Suprapubic skin (tissue), 3 donors: ENCODE results near the gene MMD2.

Source experiments
- EP300 ChIP-seq: sonication (generic); formaldehyde crosslinking; IDR thresholded peaks from one replicate; pipeline ENCODE4 v1.6.1; 2017; ENCODE audit warnings: antibody characterized with exemption
- POLR2A ChIP-seq, 2 donors: fragments of 450-650 bp; IDR thresholded peaks; one replicate each; pipeline ENCODE4 v1.6.1; 2017; ENCODE audit warnings: antibody characterized with exemption in 2 of 2, mild to moderate bottlenecking in 2 of 2, moderate library complexity in 2 of 2
- TF ChIP-seq, protein P1 (sequence below), 2 donors: fragments of 200-600 bp in 1 of 2; fragments of 450-650 bp in 1 of 2; sonication (generic) in 1 of 2; IDR thresholded peaks; one replicate each; pipeline ENCODE4 v1.5.1; 2016 to 2019; ENCODE audit warnings: antibody characterized with exemption in 2 of 2, mild to moderate bottlenecking in 1 of 2, moderate library complexity in 1 of 2

- no peak for TF ChIP-seq POLR2A (IDR thresholded peaks at IDR 0.05)
- TF ChIP-seq, protein P1, sequence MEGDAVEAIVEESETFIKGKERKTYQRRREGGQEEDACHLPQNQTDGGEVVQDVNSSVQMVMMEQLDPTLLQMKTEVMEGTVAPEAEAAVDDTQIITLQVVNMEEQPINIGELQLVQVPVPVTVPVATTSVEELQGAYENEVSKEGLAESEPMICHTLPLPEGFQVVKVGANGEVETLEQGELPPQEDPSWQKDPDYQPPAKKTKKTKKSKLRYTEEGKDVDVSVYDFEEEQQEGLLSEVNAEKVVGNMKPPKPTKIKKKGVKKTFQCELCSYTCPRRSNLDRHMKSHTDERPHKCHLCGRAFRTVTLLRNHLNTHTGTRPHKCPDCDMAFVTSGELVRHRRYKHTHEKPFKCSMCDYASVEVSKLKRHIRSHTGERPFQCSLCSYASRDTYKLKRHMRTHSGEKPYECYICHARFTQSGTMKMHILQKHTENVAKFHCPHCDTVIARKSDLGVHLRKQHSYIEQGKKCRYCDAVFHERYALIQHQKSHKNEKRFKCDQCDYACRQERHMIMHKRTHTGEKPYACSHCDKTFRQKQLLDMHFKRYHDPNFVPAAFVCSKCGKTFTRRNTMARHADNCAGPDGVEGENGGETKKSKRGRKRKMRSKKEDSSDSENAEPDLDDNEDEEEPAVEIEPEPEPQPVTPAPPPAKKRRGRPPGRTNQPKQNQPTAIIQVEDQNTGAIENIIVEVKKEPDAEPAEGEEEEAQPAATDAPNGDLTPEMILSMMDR (IDR thresholded peaks at IDR 0.05): no peak
- no peak for TF ChIP-seq EP300
Observed at GRCh38 chr7:4866528-4867496, 92.2 kb downstream of the MMD2 start.
